GM12878 (cell line): Measurements from ENCODE around the gene ZMIZ1. TPM values are rescaled to one million over a fixed set of nuclear protein-coding genes. Genes with fewer than 3 reads are reported as not detected.

ENCODE experiments used
- ATAC-seq: fragments of 200-7000 bp; cut with Tn5 transposase; 3 replicates; pipeline ENCODE4 v1.9.1; 2020; ENCODE audit warnings: mild to moderate bottlenecking, moderate library complexity
- BruUV-seq: library from RNA; stranded (reverse); fragments of 400-500 nt; replicated peaks from 2 replicates; lab custom pipeline; 2021; lab: Mats Ljungman, UMichigan
- CTCF ChIA-PET: fragments of 300-600 bp; sonication (Branson Sonifier 250); formaldehyde crosslinking; extraction: SDS; loops from one replicate; lab custom pipeline; 2021; ENCODE audit warnings: inconsistent platforms; lab: Yijun Ruan, JAX
- POLR2A ChIA-PET: fragments of 350-600 bp; formaldehyde crosslinking; extraction: SDS; loops from one replicate; lab custom pipeline; 2021; ENCODE audit warnings: inconsistent platforms; lab: Charles Lee
- RAD21 ChIA-PET: fragments of 300-600 bp; sonication (Branson Sonifier 250); formaldehyde crosslinking; loops from one replicate; lab custom pipeline; 2023; ENCODE audit warnings: antibody characterized with exemption; ENCODE audit not compliant: unreplicated experiment; lab: Charles Lee
- SMC1A ChIA-PET: fragments of 300-600 bp; sonication (Branson Sonifier 250); formaldehyde crosslinking; loops from one replicate; lab custom pipeline; 2023; ENCODE audit not compliant: unreplicated experiment, uncharacterized antibody; lab: Charles Lee
- DNase-seq: peaks from one replicate; pipeline ENCODE4 v3.0.0-alpha.2; 2011; ENCODE audit warnings: low read depth, low spot score
- FAIRE-seq: peaks from 3 replicates; lab custom pipeline; 2011; peaks lifted over from hg19 to GRCh38; lab: Jason Lieb, UNC
- H2AFZ ChIP-seq: 2 replicates; pipeline ENCODE4 v1.6.0; 2011; ENCODE audit warnings: low read depth, low read length, control low read depth; ENCODE audit not compliant: control insufficient read depth
- H3K27ac ChIP-seq: 2 replicates; pipeline ENCODE4 v1.5.1; 2011; ENCODE audit warnings: control low read depth; ENCODE audit not compliant: control insufficient read depth, insufficient read depth
- H3K27me3 ChIP-seq, 2 experiments: replicated peaks in 1 of 2; 2 replicates each; pipeline versions ENCODE4 v1.6.0 to v1.6.1; 2011; ENCODE audit warnings: low read length in 1 of 2; ENCODE audit not compliant: control insufficient read depth in 2 of 2, insufficient read depth in 2 of 2
- H3K36me3 ChIP-seq, 2 experiments: 2 replicates each; pipeline ENCODE4 v1.5.1; 2011; ENCODE audit warnings: low read length in 1 of 2; ENCODE audit not compliant: control insufficient read depth in 2 of 2, insufficient read depth in 2 of 2
- H3K4me1 ChIP-seq: 2 replicates; pipeline ENCODE4 v1.6.1; 2011; ENCODE audit warnings: mild to moderate bottlenecking, low read length, moderate library complexity, mixed read lengths; ENCODE audit not compliant: control insufficient read depth, insufficient read depth
- H3K4me2 ChIP-seq: 2 replicates; pipeline ENCODE4 v1.6.0; 2011; ENCODE audit warnings: control low read depth; ENCODE audit not compliant: control insufficient read depth, insufficient read depth
- H3K4me3 ChIP-seq: fragments of 200-600 bp; sonication (generic); 2 replicates; pipeline ENCODE4 v1.5.1; 2016
- H3K79me2 ChIP-seq: 2 replicates; pipeline ENCODE4 v1.6.0; 2011; ENCODE audit warnings: low read length; ENCODE audit not compliant: control insufficient read depth, insufficient read depth
- H3K9ac ChIP-seq: 2 replicates; pipeline ENCODE4 v1.8.0; 2011; ENCODE audit warnings: low read length, control low read depth, mixed read lengths; ENCODE audit not compliant: control insufficient read depth, insufficient read depth
- H3K9me3 ChIP-seq: replicated peaks from 3 replicates; pipeline ENCODE4 v1.5.1; 2011; ENCODE audit warnings: mild to moderate bottlenecking, low read length; ENCODE audit not compliant: control insufficient read depth, insufficient read depth
- H4K20me1 ChIP-seq: 2 replicates; pipeline ENCODE4 v1.6.0; 2011; ENCODE audit not compliant: control insufficient read depth, insufficient read depth
- ASH2L ChIP-seq: fragments of 300-600, 200-600 bp; sonication (generic); IDR thresholded peaks from 2 replicates; pipeline ENCODE4 v1.6.1; 2017; ENCODE audit warnings: low read depth, mild to moderate bottlenecking, borderline replicate concordance
- BHLHE40 ChIP-seq, 2 experiments: fragments of 450-650 bp in 1 of 2; IDR thresholded peaks; 2 replicates each; pipeline ENCODE4 v1.6.1; 2011 to 2017; ENCODE audit warnings: low read depth in 2 of 2, borderline replicate concordance in 1 of 2, improper control_type of control experiment in 1 of 2, low read length in 1 of 2, mild to moderate bottlenecking in 1 of 2
- CBX3 ChIP-seq: fragments of 200-600 bp; sonication (generic); IDR thresholded peaks from 2 replicates; pipeline ENCODE4 v1.6.1; 2016; ENCODE audit warnings: low read depth, borderline replicate concordance
- MEF2B ChIP-seq: fragments of 450-650 bp; IDR thresholded peaks from 2 replicates; pipeline ENCODE4 v1.6.1; 2018; ENCODE audit warnings: mild to moderate bottlenecking, moderate library complexity; ENCODE audit not compliant: partially characterized antibody, poor library complexity, severe bottlenecking
- MYC ChIP-seq: IDR thresholded peaks from 2 replicates; pipeline ENCODE4 v1.6.1; 2011; ENCODE audit warnings: mild to moderate bottlenecking, low read length, moderate library complexity, inconsistent platforms; ENCODE audit not compliant: insufficient read depth, insufficient replicate concordance, insufficient read length, severe bottlenecking
- NR2C1 ChIP-seq: fragments of 450-650 bp; IDR thresholded peaks from 2 replicates; pipeline ENCODE4 v1.6.1; 2017; ENCODE audit warnings: antibody characterized with exemption, mild to moderate bottlenecking, moderate library complexity
- RBBP5 ChIP-seq: fragments of 200-600 bp; sonication (generic); conservative IDR thresholded peaks from 2 replicates; pipeline ENCODE4 v1.6.1; 2016
- RFX5 ChIP-seq: IDR thresholded peaks from 2 replicates; pipeline ENCODE4 v1.6.1; 2011; ENCODE audit warnings: low read depth, low read length, improper control_type of control experiment
- RUNX3 ChIP-seq: IDR thresholded peaks from 2 replicates; pipeline ENCODE4 v1.6.1; 2012; ENCODE audit warnings: low read length, inconsistent platforms
- TAF1 ChIP-seq: IDR thresholded peaks from 2 replicates; pipeline ENCODE4 v1.6.1; 2011; ENCODE audit warnings: mild to moderate bottlenecking, low read depth, low read length, borderline replicate concordance
- YY1 ChIP-seq: IDR thresholded peaks from 2 replicates; pipeline ENCODE4 v1.6.1; 2011; ENCODE audit warnings: low read depth, mild to moderate bottlenecking, low read length
- WGBS: methylation state at CpG from one replicate; pipeline ENCODE4 v1.1.6; 2016; ENCODE audit warnings: low lambda C conversion rate; ENCODE audit not compliant: insufficient replicate concordance, insufficient coverage; ENCODE audit errors: missing lambda C conversion rate; 5-methylcytosine and 5-hydroxymethylcytosine counted together
- in situ Hi-C: fragments of 300-500 bp; cut with MboI; formaldehyde crosslinking; loops from 9 replicates; pipeline ENCODE4 v1.14.3; 2018; ENCODE audit warnings: mixed read lengths
- intact Hi-C: fragments of 100-400 bp; cut with micrococcal nuclease; formaldehyde crosslinking; loops from one replicate; pipeline ENCODE4 v1.14.2; 2022; ENCODE audit not compliant: unreplicated experiment
- polyA plus RNA-seq, 11 experiments: library from polyadenylated mRNA; depleted of rRNA in 4 of 11; unstranded in 6 of 11; stranded (reverse) in 5 of 11; fragments of >200 nt; fragmentation: Nextera tagmentation in 4 of 11; fragmentation: Illumina TruSeq in 1 of 11; extraction: Ambion mirVana in 4 of 11; extraction: Trizol in 1 of 11; gene quantifications; 1 replicate in 1 of 11; 2 replicates in 10 of 11; pipeline versions ENCODE4 v1.2.1 to v1.2.3, GENCODE V29; 2011 to 2016; ENCODE audit warnings: inconsistent platforms in 2 of 11, missing spikeins in 2 of 11, low read depth in 1 of 11
- total RNA-seq, 4 experiments: library from RNA; depleted of rRNA in 3 of 4; stranded (reverse); fragments of >200 nt in 3 of 4; fragmentation: Illumina TruSeq in 1 of 4; extraction: Trizol in 1 of 4; gene quantifications; 2 replicates each; pipeline versions ENCODE4 v1.2.1 to v1.2.3, GENCODE V29; 2013 to 2021

Gene ZMIZ1
- total and polyA plus RNA-seq, 10 of the 15 experiments (the other 5 are each of a cell fraction or from before 2014, with no cell fraction given) = 3.1 to 82.3 (median 14.9) TPM

- Histone ChIP-seq H3K36me3 (no peaks in the 10 kb centered on the region), H3K4me2 (no peak overlapping the region), H3K9me3 (no peaks in the 10 kb centered on the region), H4K20me1 (no peaks in the 10 kb centered on the region), H3K27me3 (no peaks in the 10 kb centered on the region), H3K4me1 (no peaks in the 10 kb centered on the region), H2AFZ (no peak overlapping the region), H3K4me3 (no peak overlapping the region), H3K9ac (no peak overlapping the region), H3K79me2 (no peaks in the 10 kb centered on the region), H3K27ac (no peak overlapping the region)
- TF ChIP-seq CBX3 (no peak), MYC (no peak), MEF2B (peak; percentile 75), NR2C1 (no peak), RFX5 (no peak), ASH2L (no peak), RBBP5 (no peak), YY1 (no peak), TAF1 (no peak), RUNX3 (no peak), BHLHE40 (IDR thresholded peaks at IDR 0.05; ENCODE audit: borderline replicate concordance in 1 of 2, low read depth in 2 of 2, low read length in 1 of 2) (peak in 1 of 2 experiments; percentile 34; a peak in 1 of 4 replicates)
- WGBS = 17% methylated on average over 14 of the region's 14 CpGs
- ATAC-seq (no peak), FAIRE-seq (no peak), DNase-seq (no peak)
- CTCF ChIA-PET = interaction anchor here (1.3 to 4.7 kb wide), 8 partner anchors 177 to 1148 kb away, joined by 4 to 42 read pairs (median 16); no protein-coding TSS in a partner anchor
- POLR2A ChIA-PET = no interaction called here
- in situ Hi-C loops (loop anchor here (5.0 kb wide), 1 partner anchor 1147 kb away; no protein-coding TSS in a partner anchor), intact Hi-C loops (loop anchor here (2.0 to 10.0 kb wide), 4 partner anchors 125 to 759 kb away; partner anchors contain the start of gene ZMIZ1)
- SMC1A ChIA-PET = interaction anchor here (1.4 to 2.9 kb wide), 3 partner anchors 16 to 1147 kb away, joined by 3 to 21 read pairs (median 3); no protein-coding TSS in a partner anchor
- BruUV-seq = no TSS peak
- RAD21 ChIA-PET = interaction anchor here (0.6 to 4.6 kb wide), 5 partner anchors 118 to 1147 kb away, joined by 3 to 34 read pairs (median 3); no protein-coding TSS in a partner anchor
These were observed 125.1 kb downstream of the ZMIZ1 start for GRCh38 chr10:79193694-79194382.
